Psoas muscle (tissue), 8 donors: ENCODE data around the gene SSR4. TPM values are rescaled to one million over a fixed set of nuclear protein-coding genes. Genes with fewer than 3 reads are reported as not detected.

Experiments
- ATAC-seq, 4 donors: fragments of 200-7000 bp; cut with Tn5 transposase; one replicate each; pipeline ENCODE4 v1.9.1; 2020; ENCODE audit warnings: moderate library complexity in 3 of 4, mild to moderate bottlenecking in 2 of 4
- DNase-seq, 2 donors: peaks; one replicate each; pipeline ENCODE4 v3.0.0-alpha.2; 2020
- H3K27ac ChIP-seq: fragments of 200-600 bp; one replicate; pipeline ENCODE4 v1.8.0; 2022
- H3K27me3 ChIP-seq, 3 donors: fragments of 200-600 bp in 1 of 3; one replicate each; pipeline versions ENCODE4 v1.6.1 to v1.8.0; 2013 to 2022; ENCODE audit warnings: low read length in 2 of 3, mild to moderate bottlenecking in 2 of 3, moderate library complexity in 1 of 3; ENCODE audit not compliant: insufficient read depth in 3 of 3
- H3K36me3 ChIP-seq, 2 donors: fragments of 200-600 bp in 1 of 2; one replicate each; pipeline versions ENCODE4 v1.6.1 to v1.8.0; 2013 to 2022; ENCODE audit warnings: low read depth in 1 of 2, mild to moderate bottlenecking in 1 of 2, moderate library complexity in 1 of 2; ENCODE audit not compliant: insufficient read depth in 1 of 2
- H3K4me1 ChIP-seq: fragments of 200-600 bp; one replicate; pipeline ENCODE4 v1.8.0; 2022
- H3K4me3 ChIP-seq: fragments of 200-600 bp; one replicate; pipeline ENCODE4 v1.8.0; 2022; ENCODE audit warnings: mild to moderate bottlenecking
- H3K9me3 ChIP-seq: fragments of 200-600 bp; one replicate; pipeline ENCODE4 v1.8.0; 2022
- CTCF ChIP-seq: fragments of 200-600 bp; IDR thresholded peaks from one replicate; pipeline ENCODE4 v1.8.0; 2022; ENCODE audit warnings: antibody characterized with exemption
- WGBS, 3 donors: extraction: QIAGEN DNeasy Blood & Tissue Kit; methylation state at CpG; one replicate each; pipeline versions ENCODE4 v1.1.6 to v1.1.7; 2013; 5-methylcytosine and 5-hydroxymethylcytosine counted together
- intact Hi-C, 2 donors: fragments of 100-400 bp; cut with DNase I; formaldehyde crosslinking; loops; one replicate each; pipeline versions ENCODE4 v1.11.0 to v1.14.2; 2022
- polyA plus RNA-seq, 3 donors: library from polyadenylated mRNA; stranded (reverse); fragments of 200-250 nt; gene quantifications; one replicate each; pipeline ENCODE4 v1.2.3, GENCODE V29; 2013
- total RNA-seq, 4 donors: library from RNA; stranded (reverse); fragmentation: NEBNext Ultra II Directional in 2 of 4; extraction: Animal tissue kit (Norgen Biotek cat#: 25700) in 2 of 4; gene quantifications; one replicate each; pipeline versions ENCODE4 v1.2.1 to v1.2.4, GENCODE V29; 2021 to 2023
- donor health status: healthy with polysubstance abuse.
- donor health status: DM: no; HTN: no; CAD: no; lungs with moderate emphysema.
- donor health status: Bipolar disorder and iron deficiency.
- donor health status: healthy.
- donor health status: DM: yes; HTN: yes; CAD: no.
- donor health status: DM: no; HTN: no; CAD: no.
- donor health status: DM: no; HTN: no; CAD: no.
- donor health status: DM: yes; HTN: yes; CAD: no.

SSR4 gene
- total and polyA plus RNA-seq, 7 donors, result 57.2 to 198 (median 84.5) TPM

DNA sequence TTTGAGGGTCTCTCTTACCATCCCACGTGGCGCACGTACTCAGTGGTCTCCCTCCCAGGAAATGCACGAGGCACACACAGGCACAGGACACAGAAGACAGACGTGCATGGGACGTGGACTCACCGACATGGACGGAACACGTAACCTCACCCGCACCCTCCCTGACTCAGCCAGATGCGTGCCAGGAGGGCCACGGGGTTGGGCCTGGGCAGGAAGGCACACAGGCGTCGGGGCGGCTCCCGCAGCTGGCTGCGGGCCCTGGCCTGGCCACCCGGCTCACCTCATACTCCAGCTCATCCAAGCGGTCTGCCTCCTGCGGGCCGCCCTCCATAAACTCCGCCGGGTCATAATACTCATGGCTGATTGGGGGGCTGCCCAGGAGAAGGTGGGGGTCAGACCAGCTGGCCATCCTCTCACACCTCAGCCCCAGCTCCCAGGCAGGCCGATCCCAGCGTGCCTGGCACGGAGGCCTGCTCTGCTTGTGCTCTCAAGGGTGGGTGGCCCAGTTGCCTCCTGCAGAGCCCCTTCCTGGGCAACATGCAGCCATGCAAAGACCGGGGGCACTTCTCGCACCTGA lies 12.6 kb downstream of the SSR4 start:
- H3K4me1 ChIP-seq, result no peaks in the 10 kb centered on the region
- no peak for TF ChIP-seq CTCF
- no peak for DNase-seq
- ATAC-seq, result peak; percentile 37 to 62 (median 44)
- peaks cover 0 to 18% (median 0%) of the 10 kb centered on the region in 3 donors for H3K27me3 ChIP-seq
- H3K9me3 ChIP-seq, result no peaks in the 10 kb centered on the region
- intact Hi-C loops, result no loop called here
- 77 to 86% (median 79%) methylated on average over 12 to 28 of the region's 28 CpGs for WGBS, 3 donors
- no peaks in the 10 kb centered on the region for H3K36me3 ChIP-seq
- H3K27ac ChIP-seq, result no peak overlapping the region
- H3K4me3 ChIP-seq, result no peak overlapping the region

- Histone ChIP-seq H3K9me3 (no peaks in the 10 kb centered on the region), H3K27ac (no peak overlapping the region), H3K4me1 (no peaks in the 10 kb centered on the region), H3K27me3 (peaks cover 0 to 21% (median 0%) of the 10 kb centered on the region in 3 donors), H3K4me3 (no peak overlapping the region), H3K36me3 (no peaks in the 10 kb centered on the region)
- no peak for DNase-seq
- ATAC-seq, result no peak
- intact Hi-C loops, result no loop called here
- no peak for TF ChIP-seq CTCF
- WGBS, 3 donors, result 93 to 94% (median 94%) methylated on average over 10 to 19 of the region's 19 CpGs
Observed at GRCh38 chrX:153807976-153808375, 13.5 kb downstream of the SSR4 start.

DNA sequence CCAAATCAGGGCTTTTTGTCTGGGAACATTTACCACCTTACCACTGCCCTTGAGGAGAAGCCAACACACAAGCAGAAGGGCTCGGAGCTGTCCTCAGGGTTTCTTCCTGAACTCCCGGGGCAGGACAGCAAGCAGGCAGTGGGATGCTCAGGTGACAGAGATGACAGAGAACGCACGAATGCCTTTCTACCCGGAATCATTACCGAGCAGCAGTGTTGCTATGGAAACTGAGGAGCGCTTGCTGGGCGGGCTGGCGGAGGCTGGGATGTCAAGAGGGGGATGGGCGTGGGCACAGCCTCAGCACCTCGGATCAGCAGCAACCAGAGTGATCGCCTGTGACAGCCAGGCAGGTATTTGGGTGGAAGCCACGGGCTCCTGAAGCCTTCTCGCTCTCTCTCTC lies 17.8 kb downstream of the SSR4 start:
- TF ChIP-seq CTCF, result no peak
- H3K36me3 ChIP-seq, result no peaks in the 10 kb centered on the region
- 39 to 54% (median 52%) methylated on average over 9 to 14 of the region's 14 CpGs for WGBS, 3 donors
- ATAC-seq (no peak), DNase-seq (no peak)
- H3K9me3 ChIP-seq, result no peaks in the 10 kb centered on the region
- peaks cover 0 to 22% (median 0%) of the 10 kb centered on the region in 3 donors for H3K27me3 ChIP-seq
- H3K27ac ChIP-seq, result no peak overlapping the region
- no peak overlapping the region for H3K4me3 ChIP-seq
- intact Hi-C loops, result no loop called here
- H3K4me1 ChIP-seq, result no peaks in the 10 kb centered on the region

DNA sequence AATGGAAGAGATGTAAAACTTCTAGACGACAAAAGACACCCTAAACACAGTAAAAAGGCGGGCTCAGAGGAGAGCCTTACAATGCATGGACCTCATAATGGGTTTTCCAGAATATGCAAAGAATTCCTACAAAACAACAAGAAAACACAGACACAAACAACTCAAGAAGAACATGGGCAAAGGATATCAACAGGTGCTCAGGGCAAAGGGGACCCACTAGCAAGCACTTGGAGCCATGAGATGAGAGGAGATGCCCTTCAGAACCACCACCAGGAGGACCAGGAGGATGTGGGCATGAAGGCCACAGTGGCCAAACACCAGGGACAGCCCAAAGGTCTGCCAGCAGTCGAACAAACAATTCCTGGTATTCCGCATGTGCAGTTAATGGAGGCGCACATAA lies 18.7 kb downstream of the SSR4 start:
- ATAC-seq (no peak), DNase-seq (no peak)
- WGBS, 3 donors, result 79 to 92% (median 87%) methylated on average over 5 of the region's 5 CpGs
- Histone ChIP-seq H3K36me3 (no peaks in the 10 kb centered on the region), H3K27me3 (peaks cover 0 to 21% (median 0%) of the 10 kb centered on the region in 3 donors), H3K9me3 (no peaks in the 10 kb centered on the region), H3K4me3 (no peak overlapping the region), H3K4me1 (no peaks in the 10 kb centered on the region), H3K27ac (no peak overlapping the region)
- no peak for TF ChIP-seq CTCF
- intact Hi-C loops, result no loop called here
